Measurements from ENCODE around the gene PTGDR2.

The PTGDR2 gene

DNA sequence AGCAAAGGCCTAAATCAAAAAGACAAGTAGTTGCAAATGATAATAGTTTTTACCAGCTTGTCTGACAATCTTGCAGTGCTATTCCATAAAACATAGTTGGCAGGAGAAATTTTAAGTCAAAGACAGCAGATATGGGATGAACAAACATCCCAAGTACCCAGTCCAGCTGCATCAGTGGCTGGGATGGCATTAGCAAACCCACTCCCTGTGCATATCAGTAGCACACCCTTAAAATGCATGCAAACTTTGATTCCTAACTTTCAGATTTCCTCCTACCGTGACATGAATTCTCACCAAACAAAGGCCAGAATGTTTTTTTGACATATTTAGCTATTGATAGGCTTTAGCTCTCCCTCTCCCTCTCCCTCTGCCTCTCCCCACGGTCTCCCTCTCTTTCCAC is 41.6 kb downstream of the PTGDR2 start:
- H3K4me3 ChIP-seq (ENCODE audit: low read depth, low read length), result no peak overlapping the region
- no peak for TF ChIP-seq CTCF (conservative IDR thresholded peaks at IDR 0.05; ENCODE audit: low read depth, low read length)
- no peak for DNase-seq (ENCODE audit: low read depth)

GRCh38 chr11:60813324-60813723 is 42.4 kb downstream of the PTGDR2 start:
- DNase-seq (ENCODE audit: low read depth), result no peak

GRCh38 chr11:60810569-60810968 is 45.2 kb downstream of the PTGDR2 start:
- no peak for DNase-seq (ENCODE audit: low read depth)
- no peak for TF ChIP-seq CTCF (conservative IDR thresholded peaks at IDR 0.05; ENCODE audit: low read depth, low read length)
- H3K4me3 ChIP-seq (ENCODE audit: low read depth, low read length), result no peak overlapping the region

More at GRCh38 chr11:60813324-60813723, 42.4 kb downstream of the PTGDR2 start:
- H3K4me3 ChIP-seq (ENCODE audit: low read depth, low read length), result no peak overlapping the region
- TF ChIP-seq CTCF (conservative IDR thresholded peaks at IDR 0.05; ENCODE audit: low read depth, low read length), result no peak

GRCh38 chr11:60810151-60810550 is 45.6 kb downstream of the PTGDR2 start:
- no peak overlapping the region for H3K4me3 ChIP-seq (ENCODE audit: low read depth, low read length)
- DNase-seq (ENCODE audit: low read depth), result no peak
- no peak for TF ChIP-seq CTCF (conservative IDR thresholded peaks at IDR 0.05; ENCODE audit: low read depth, low read length)

- TF ChIP-seq CTCF (conservative IDR thresholded peaks at IDR 0.05; ENCODE audit: low read depth, low read length), result no peak
- H3K4me3 ChIP-seq (ENCODE audit: low read depth, low read length), result no peak overlapping the region
- no peak for DNase-seq (ENCODE audit: low read depth)
These were observed 46.1 kb downstream of the PTGDR2 start for GRCh38 chr11:60809691-60810090.

GRCh38 chr11:60809249-60809648 is 46.5 kb downstream of the PTGDR2 start:
- H3K4me3 ChIP-seq (ENCODE audit: low read depth, low read length), result no peak overlapping the region
- no peak for TF ChIP-seq CTCF (conservative IDR thresholded peaks at IDR 0.05; ENCODE audit: low read depth, low read length)
- DNase-seq (ENCODE audit: low read depth), result no peak

- no peak for TF ChIP-seq CTCF (conservative IDR thresholded peaks at IDR 0.05; ENCODE audit: low read depth, low read length)
- no peak overlapping the region for H3K4me3 ChIP-seq (ENCODE audit: low read depth, low read length)
- no peak for DNase-seq (ENCODE audit: low read depth)
These were observed 52.3 kb downstream of the PTGDR2 start for GRCh38 chr11:60803273-60803936.

All from choroid plexus epithelial cell (primary cell).